GM23338 (cell line): ENCODE results near the gene NUDT11.

Source experiments
- CTCF ChIP-seq, 2 experiments: fragments of 200-600 bp in 1 of 2; sonication (generic) in 1 of 2; conservative IDR thresholded peaks; 2 replicates each; pipeline versions ENCODE4 v1.5.1 to v1.6.1; 2016 to 2017; ENCODE audit warnings: antibody characterized with exemption in 2 of 2, low read depth in 2 of 2, mild to moderate bottlenecking in 2 of 2, moderate library complexity in 1 of 2
- EZH2 ChIP-seq: fragments of 200-600 bp; sonication (generic); IDR thresholded peaks from one replicate; pipeline ENCODE4 v1.8.0; 2017; ENCODE audit warnings: antibody characterized with exemption, mild to moderate bottlenecking, low read depth; ENCODE audit not compliant: unreplicated experiment
- EZH2phosphoT487 ChIP-seq: fragments of 200-600 bp; sonication (generic); IDR thresholded peaks from one replicate; pipeline ENCODE4 v1.8.1; 2018; ENCODE audit warnings: antibody characterized with exemption; ENCODE audit not compliant: unreplicated experiment
- JUNB ChIP-seq: IDR thresholded peaks from one replicate; pipeline ENCODE4 v1.6.1; 2016; ENCODE audit warnings: antibody characterized with exemption; ENCODE audit not compliant: unreplicated experiment
- NANOG ChIP-seq: IDR thresholded peaks from 2 replicates; pipeline ENCODE4 v1.6.1; 2016; ENCODE audit warnings: antibody characterized with exemption, borderline replicate concordance
- POLR2AphosphoS5 ChIP-seq: IDR thresholded peaks from 2 replicates; pipeline ENCODE4 v1.6.1; 2016; ENCODE audit warnings: antibody characterized with exemption, low read depth
- REST ChIP-seq: IDR thresholded peaks from one replicate; pipeline ENCODE4 v1.6.1; 2018; ENCODE audit warnings: antibody characterized with exemption; ENCODE audit not compliant: unreplicated experiment
- STAT1 ChIP-seq: IDR thresholded peaks from one replicate; pipeline ENCODE4 v1.6.1; 2016; ENCODE audit warnings: antibody characterized with exemption; ENCODE audit not compliant: unreplicated experiment
- ZNF114 ChIP-seq: fragments of 250-450 bp; sonication (Bioruptor Pico); IDR thresholded peaks from 2 replicates; pipeline ENCODE4 v1.5.0; 2020; ENCODE audit warnings: mild to moderate bottlenecking, moderate library complexity
- ZNF462 ChIP-seq: fragments of 250-450 bp; sonication (Bioruptor Pico); IDR thresholded peaks from 2 replicates; pipeline ENCODE4 v1.5.0; 2020; ENCODE audit warnings: mild to moderate bottlenecking, moderate library complexity

GRCh38 chrX:51487960-51488267 is 8.5 kb downstream of the NUDT11 start:
- TF ChIP-seq CTCF (conservative IDR thresholded peaks at IDR 0.05; ENCODE audit: low read depth in 2 of 2) (no peak), EZH2 (no peak), REST (no peak), POLR2AphosphoS5 (no peak), STAT1 (no peak), EZH2phosphoT487 (no peak), JUNB (no peak), NANOG (no peak), ZNF114 (CRISPR knock-in tag) (no peak), ZNF462 (CRISPR knock-in tag) (no peak)
